IMR-90 (cell line): Measurements from ENCODE around the gene PHC2. TPM values are rescaled to one million over a fixed set of nuclear protein-coding genes. Genes with fewer than 3 reads are reported as not detected.

Source experiments
- ATAC-seq: fragments of 200-7000 bp; cut with Tn5 transposase; 2 replicates; pipeline ENCODE4 v1.9.1; 2020; ENCODE audit warnings: low read depth, mild to moderate bottlenecking, moderate library complexity
- BruUV-seq: library from RNA; stranded (reverse); fragments of 400-500 nt; replicated peaks from 2 replicates; lab custom pipeline; 2021; lab: Mats Ljungman, UMichigan
- CTCF ChIA-PET: fragments of 300-600 bp; formaldehyde crosslinking; extraction: SDS; loops from one replicate; lab custom pipeline; 2021; ENCODE audit warnings: antibody characterized with exemption; lab: Yijun Ruan, JAX
- POLR2A ChIA-PET: fragments of 300-600 bp; sonication (Branson Sonifier 250); formaldehyde crosslinking; loops from one replicate; lab custom pipeline; 2022; ENCODE audit warnings: antibody characterized with exemption; ENCODE audit not compliant: unreplicated experiment; lab: Charles Lee
- DNase-seq: peaks from one replicate; pipeline ENCODE4 v3.0.0; 2013
- H2AFZ ChIP-seq: replicated peaks from 2 replicates; pipeline ENCODE3; 2013; ENCODE audit warnings: low read length, mild to moderate bottlenecking; ENCODE audit not compliant: poor library complexity
- H2AK5ac ChIP-seq: 2 replicates; pipeline ENCODE4 v1.6.1; 2013; ENCODE audit warnings: low read depth, low read length, inconsistent platforms
- H2AK9ac ChIP-seq: replicated peaks from 2 replicates; pipeline ENCODE3; 2013; ENCODE audit warnings: mild to moderate bottlenecking, low read depth, low read length, moderate library complexity; ENCODE audit not compliant: poor library complexity
- H2BK120ac ChIP-seq: 2 replicates; pipeline ENCODE4 v1.6.1; 2013; ENCODE audit warnings: low read depth, low read length, inconsistent platforms
- H2BK15ac ChIP-seq: 3 replicates; pipeline ENCODE4 v1.6.1; 2013; ENCODE audit warnings: low read depth, low read length, inconsistent platforms
- H2BK20ac ChIP-seq: 2 replicates; pipeline ENCODE4 v1.6.1; 2013; ENCODE audit warnings: low read depth, mild to moderate bottlenecking, inconsistent platforms, low read length, moderate library complexity
- H2BK5ac ChIP-seq: 2 replicates; pipeline ENCODE4 v1.6.1; 2013; ENCODE audit warnings: mild to moderate bottlenecking, low read depth, low read length, inconsistent platforms; ENCODE audit not compliant: poor library complexity, severe bottlenecking
- H3K14ac ChIP-seq: replicated peaks from 2 replicates; pipeline ENCODE4 v1.6.1; 2013; ENCODE audit warnings: low read depth, low read length, inconsistent platforms
- H3K18ac ChIP-seq: 2 replicates; pipeline ENCODE4 v1.6.1; 2013; ENCODE audit warnings: low read depth, low read length, control low read depth
- H3K23ac ChIP-seq: 2 replicates; pipeline ENCODE4 v1.6.1; 2013; ENCODE audit warnings: low read depth, low read length, inconsistent platforms
- H3K27ac ChIP-seq: 2 replicates; pipeline ENCODE4 v1.5.1; 2013; ENCODE audit warnings: mild to moderate bottlenecking, control low read depth, low read length; ENCODE audit not compliant: insufficient read depth
- H3K27me3 ChIP-seq: 2 replicates; pipeline ENCODE4 v1.6.1; 2013; ENCODE audit warnings: low read length; ENCODE audit not compliant: control insufficient read depth, insufficient read depth
- H3K36me3 ChIP-seq: 2 replicates; pipeline ENCODE4 v1.6.1; 2013; ENCODE audit warnings: low read length, mixed read lengths; ENCODE audit not compliant: control insufficient read depth, insufficient read depth
- H3K4ac ChIP-seq: 2 replicates; pipeline ENCODE4 v1.6.1; 2013; ENCODE audit warnings: low read depth, low read length, inconsistent platforms
- H3K4me1 ChIP-seq: 2 replicates; pipeline ENCODE4 v1.6.1; 2013; ENCODE audit warnings: low read length, mixed read lengths; ENCODE audit not compliant: control insufficient read depth, insufficient read depth
- H3K4me2 ChIP-seq: 2 replicates; pipeline ENCODE4 v1.6.1; 2013; ENCODE audit warnings: low read depth, mild to moderate bottlenecking, control low read depth, low read length, moderate library complexity
- H3K4me3 ChIP-seq: 2 replicates; pipeline ENCODE4 v1.5.1; 2013; ENCODE audit warnings: low read depth, mild to moderate bottlenecking, control low read depth, low read length, moderate library complexity; ENCODE audit not compliant: insufficient read depth
- H3K56ac ChIP-seq: 2 replicates; pipeline ENCODE4 v1.6.1; 2013; ENCODE audit warnings: low read length, inconsistent platforms; ENCODE audit not compliant: insufficient read depth; ENCODE audit errors: extremely low read depth
- H3K79me1 ChIP-seq, 2 experiments: 2 replicates each; pipeline ENCODE4 v1.6.1; 2013; ENCODE audit warnings: low read length in 2 of 2, inconsistent platforms in 1 of 2, low read depth in 1 of 2
- H3K9ac ChIP-seq: 2 replicates; pipeline ENCODE4 v1.6.1; 2013; ENCODE audit warnings: low read depth, low read length, control low read depth
- H3K9me1 ChIP-seq: 2 replicates; pipeline ENCODE4 v1.6.1; 2013; ENCODE audit warnings: low read length, inconsistent platforms; ENCODE audit not compliant: insufficient read depth
- H3K9me3 ChIP-seq: 2 replicates; pipeline ENCODE4 v1.6.1; 2013; ENCODE audit warnings: low read length; ENCODE audit not compliant: control insufficient read depth, insufficient read depth
- H4K20me1 ChIP-seq: 2 replicates; pipeline ENCODE4 v1.6.1; 2013; ENCODE audit warnings: low read length, inconsistent platforms; ENCODE audit not compliant: insufficient read depth
- H4K5ac ChIP-seq: 2 replicates; pipeline ENCODE4 v1.6.1; 2013; ENCODE audit warnings: mild to moderate bottlenecking, low read depth, low read length, control low read depth
- H4K8ac ChIP-seq, 2 experiments: 2 replicates each; pipeline ENCODE4 v1.6.1; 2013; ENCODE audit warnings: low read depth in 2 of 2, low read length in 2 of 2, control low read depth in 1 of 2, inconsistent platforms in 1 of 2
- H4K91ac ChIP-seq: 2 replicates; pipeline ENCODE4 v1.6.1; 2013; ENCODE audit warnings: low read depth, low read length, inconsistent platforms; ENCODE audit not compliant: insufficient read depth
- CEBPB ChIP-seq: IDR thresholded peaks from 2 replicates; pipeline ENCODE4 v1.6.1; 2012; ENCODE audit warnings: low read depth, low read length, improper control_type of control experiment
- CHD1 ChIP-seq: IDR thresholded peaks from 2 replicates; pipeline ENCODE4 v1.6.1; 2012; ENCODE audit warnings: low read depth, low read length, improper control_type of control experiment
- MAZ ChIP-seq: IDR thresholded peaks from 2 replicates; pipeline ENCODE4 v1.6.1; 2012; ENCODE audit warnings: low read depth, mild to moderate bottlenecking, low read length, improper control_type of control experiment, moderate library complexity, borderline replicate concordance
- MXI1 ChIP-seq: IDR thresholded peaks from 2 replicates; pipeline ENCODE4 v1.6.1; 2012; ENCODE audit warnings: low read depth, mild to moderate bottlenecking, low read length, moderate library complexity, borderline replicate concordance
- RAD21 ChIP-seq: IDR thresholded peaks from 2 replicates; pipeline ENCODE4 v1.6.1; 2012; ENCODE audit warnings: low read length, improper control_type of control experiment
- RFX5 ChIP-seq: IDR thresholded peaks from 2 replicates; pipeline ENCODE4 v1.8.0; 2012; ENCODE audit warnings: low read depth, mild to moderate bottlenecking, low read length, moderate library complexity
- WGBS, 2 experiments: methylation state at CpG; one replicate each; pipeline versions ENCODE4 v1.1.5 to v1.1.7; 2013; ENCODE audit warnings: missing lambda C conversion rate in 2 of 2; ENCODE audit not compliant: insufficient read length in 1 of 2; ENCODE audit errors: extremely low coverage in 2 of 2; 5-methylcytosine and 5-hydroxymethylcytosine counted together
- dilution Hi-C: fragments of 300-500 bp; cut with HindIII; formaldehyde crosslinking; loops from one replicate; pipeline ENCODE4 v1.14.3; 2018; ENCODE audit warnings: low sequenced_read_pairs; ENCODE audit not compliant: unreplicated experiment
- in situ Hi-C: fragments of 300-500 bp; cut with MboI; formaldehyde crosslinking; loops from 3 replicates; pipeline ENCODE4 v1.14.3; 2019; ENCODE audit warnings: low sequenced_read_pairs, inconsistent platforms, mixed read lengths
- intact Hi-C: fragments of 100-400 bp; cut with micrococcal nuclease; formaldehyde crosslinking; loops from 2 replicates; pipeline ENCODE4 v1.10.0; 2022
- polyA plus RNA-seq, 3 experiments: library from polyadenylated mRNA; depleted of rRNA; stranded (reverse); fragments of >200 nt; gene quantifications; 2 replicates each; pipeline ENCODE4 v1.2.3, GENCODE V29; 2012; ENCODE audit warnings: low replicate concordance in 1 of 3
- total RNA-seq: library from RNA; depleted of rRNA; stranded (reverse); fragments of >200 nt; gene quantifications from 2 replicates; pipeline ENCODE4 v1.2.3, GENCODE V29; 2012
- TF ChIP-seq, protein P1 (sequence below): fragments of 150-350 bp; IDR thresholded peaks from 2 replicates; pipeline ENCODE4 v1.6.1; 2017; ENCODE audit warnings: mild to moderate bottlenecking, antibody characterized with exemption, low read length, low read depth

Gene PHC2
- total and polyA plus RNA-seq, 2 of the 4 experiments (the other 2 are of a cell fraction) = 46.4 to 98.1 TPM

DNA sequence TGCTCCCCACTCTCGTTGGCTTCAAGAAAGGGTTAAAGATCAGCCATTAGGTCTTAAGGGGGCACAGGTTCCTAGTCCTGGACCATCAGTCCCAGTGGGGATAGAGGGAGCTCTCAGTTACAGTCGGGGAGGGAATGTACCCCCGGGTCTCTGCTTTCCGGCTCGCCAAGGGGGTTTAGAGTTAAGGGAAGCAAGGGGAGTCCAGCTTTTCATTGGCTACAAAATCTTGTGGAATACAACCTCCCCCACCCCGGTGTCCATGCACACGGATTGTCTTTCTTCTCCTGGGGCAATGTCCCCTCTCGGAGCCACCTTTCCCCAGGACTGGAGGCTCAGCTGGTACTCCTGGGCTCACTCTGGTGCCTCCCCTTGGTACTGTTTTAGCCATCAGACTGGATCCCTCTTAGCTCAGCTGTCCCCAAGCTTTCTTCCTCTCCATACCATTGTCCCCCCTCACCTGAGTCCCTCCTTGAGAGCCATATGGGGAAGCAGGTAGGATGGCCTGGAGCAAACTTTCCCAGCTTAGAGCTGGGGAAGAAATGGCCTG, 110.2 kb downstream of the PHC2 start, which contains the start of gene A3GALT2:
Gene A3GALT2 (minus strand): TSS at position 480 of the 547 bp plus-strand sequence. CDS start 0 bp downstream, at position 480.
- Histone ChIP-seq H4K8ac (no peak within 1 kb of the TSS), H3K4ac (no peak within 1 kb of the TSS), H3K27me3 (no peaks in the 10 kb centered on the region), H2AK5ac (no peak within 1 kb of the TSS), H4K20me1 (peaks cover 41% of the 10 kb centered on the region), H2BK20ac (no peak within 1 kb of the TSS), H2BK5ac (no peak within 1 kb of the TSS), H3K9me3 (no peaks in the 10 kb centered on the region), H3K36me3 (peaks cover 39% of the 10 kb centered on the region), H4K91ac (no peak within 1 kb of the TSS), H3K4me3 (no peak within 1 kb of the TSS), H3K56ac (no peak within 1 kb of the TSS), H3K4me1 (peaks cover 9% of the 10 kb centered on the region), H3K27ac (no peak within 1 kb of the TSS), H4K5ac (no peak within 1 kb of the TSS), H3K9me1 (peaks cover 14% of the 10 kb centered on the region; the same call in 1 of the 2 replicates), H2AK9ac (no peak within 1 kb of the TSS), H2BK15ac (no peak within 1 kb of the TSS), H3K23ac (no peak within 1 kb of the TSS), H3K14ac (no peak within 1 kb of the TSS), H3K9ac (no peak within 1 kb of the TSS), H2BK120ac (no peak within 1 kb of the TSS), H3K4me2 (no peak within 1 kb of the TSS), H3K18ac (no peak within 1 kb of the TSS), H3K79me1 (peaks cover 11 to 27% of the 10 kb centered on the region in 2 experiments; a peak in 3 of 4 replicates), H2AFZ (peak within 1 kb of the TSS; percentile 25)
- 93% methylated on average over 3 of the region's 8 CpGs; no CpG with 5 or more reads in 1 of the 2 experiments for WGBS, 2 experiments
- dilution Hi-C loops = no loop called here
- POLR2A ChIA-PET = interaction anchor here (0.6 kb wide), 1 partner anchor 15 kb away, joined by 4 read pairs; no protein-coding TSS in a partner anchor
- DNase-seq = no peak
- BruUV-seq = no TSS peak
- no peak for TF ChIP-seq RAD21
- TF ChIP-seq CEBPB = no peak
- TF ChIP-seq, protein P1, sequence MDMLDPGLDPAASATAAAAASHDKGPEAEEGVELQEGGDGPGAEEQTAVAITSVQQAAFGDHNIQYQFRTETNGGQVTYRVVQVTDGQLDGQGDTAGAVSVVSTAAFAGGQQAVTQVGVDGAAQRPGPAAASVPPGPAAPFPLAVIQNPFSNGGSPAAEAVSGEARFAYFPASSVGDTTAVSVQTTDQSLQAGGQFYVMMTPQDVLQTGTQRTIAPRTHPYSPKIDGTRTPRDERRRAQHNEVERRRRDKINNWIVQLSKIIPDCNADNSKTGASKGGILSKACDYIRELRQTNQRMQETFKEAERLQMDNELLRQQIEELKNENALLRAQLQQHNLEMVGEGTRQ = no peak
- TF ChIP-seq RFX5 = no peak
- TF ChIP-seq MAZ = no peak
- TF ChIP-seq MXI1 = no peak
- TF ChIP-seq CHD1 = no peak
- ATAC-seq = no peak
- CTCF ChIA-PET = interaction anchor here (0.8 to 1.1 kb wide), 3 partner anchors 19 to 138 kb away, joined by 3 to 4 read pairs (median 3); no protein-coding TSS in a partner anchor
- intact Hi-C loops = no loop called here
- in situ Hi-C loops = no loop called here
